ENCODE results near the gene MACF1. TPM values are rescaled to one million over a fixed set of nuclear protein-coding genes. Genes with fewer than 3 reads are reported as not detected.
"Not testable (repeated sequence)": the region's sequence is repeated elsewhere in the genome, so short reads cannot be mapped to it uniquely, and the experiment has no call there.

The MACF1 gene
- polyA plus RNA-seq, 6 donors from 2014 or later: 9.1 to 96.3 (median 29.5) TPM

DNA sequence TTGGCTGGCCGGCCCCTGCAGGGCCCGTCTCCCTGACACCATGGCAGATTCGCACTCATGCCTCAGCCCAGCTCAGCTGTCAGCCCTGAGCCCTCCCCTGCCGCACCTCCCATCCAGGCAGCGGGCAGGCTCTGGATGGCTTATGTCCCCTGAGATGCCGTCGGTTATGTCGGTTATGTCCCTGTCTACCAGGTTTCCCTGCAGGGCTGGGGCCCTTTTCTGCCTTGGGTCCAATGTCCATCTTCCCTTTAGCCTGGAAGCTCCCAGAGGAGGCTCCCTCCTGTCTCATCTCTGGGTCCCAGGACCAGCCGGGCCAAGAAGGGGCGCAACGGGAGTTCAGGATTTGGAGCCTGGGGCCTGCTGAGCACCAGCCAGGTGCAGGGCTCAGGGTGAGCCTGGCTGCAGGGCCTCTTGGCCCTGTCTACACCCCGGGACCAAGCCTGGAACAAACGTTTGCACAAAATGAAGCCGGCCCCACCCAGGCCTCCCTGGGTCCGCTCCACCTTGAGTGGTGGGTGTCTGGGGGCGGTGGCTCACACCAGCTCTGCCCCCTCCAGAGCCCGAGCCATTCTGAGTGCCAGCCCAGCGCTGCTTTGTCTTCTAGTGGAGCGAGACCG is 306.2 kb downstream of the MACF1 start:
- not testable (repeated sequence) for DNase-seq; ATAC-seq (ENCODE audit: low read depth in 2 of 2); H3K36me3 Mint-ChIP-seq; H3K9me3 Mint-ChIP-seq; H3K27me3 Mint-ChIP-seq
- H3K4me1 Mint-ChIP-seq: peaks cover 11 to 41% (median 12%) of the 10 kb centered on the region in 3 donors
- H3K4me3 Mint-ChIP-seq: peak overlapping the region in 3 of 8 donors; percentile 23 to 29 (median 24)
- H3K27ac Mint-ChIP-seq: peak overlapping the region in 1 of 6 donors; percentile 6

- not testable (repeated sequence) for H3K9me3 Mint-ChIP-seq; ATAC-seq (ENCODE audit: low read depth in 2 of 2); H3K4me3 Mint-ChIP-seq; H3K27me3 Mint-ChIP-seq; H3K27ac Mint-ChIP-seq; H3K36me3 Mint-ChIP-seq; DNase-seq
- H3K4me1 Mint-ChIP-seq: peaks cover 11 to 36% (median 12%) of the 10 kb centered on the region in 3 donors
These were observed 307.0 kb downstream of the MACF1 start for GRCh38 chr1:39511477-39511876.

DNA sequence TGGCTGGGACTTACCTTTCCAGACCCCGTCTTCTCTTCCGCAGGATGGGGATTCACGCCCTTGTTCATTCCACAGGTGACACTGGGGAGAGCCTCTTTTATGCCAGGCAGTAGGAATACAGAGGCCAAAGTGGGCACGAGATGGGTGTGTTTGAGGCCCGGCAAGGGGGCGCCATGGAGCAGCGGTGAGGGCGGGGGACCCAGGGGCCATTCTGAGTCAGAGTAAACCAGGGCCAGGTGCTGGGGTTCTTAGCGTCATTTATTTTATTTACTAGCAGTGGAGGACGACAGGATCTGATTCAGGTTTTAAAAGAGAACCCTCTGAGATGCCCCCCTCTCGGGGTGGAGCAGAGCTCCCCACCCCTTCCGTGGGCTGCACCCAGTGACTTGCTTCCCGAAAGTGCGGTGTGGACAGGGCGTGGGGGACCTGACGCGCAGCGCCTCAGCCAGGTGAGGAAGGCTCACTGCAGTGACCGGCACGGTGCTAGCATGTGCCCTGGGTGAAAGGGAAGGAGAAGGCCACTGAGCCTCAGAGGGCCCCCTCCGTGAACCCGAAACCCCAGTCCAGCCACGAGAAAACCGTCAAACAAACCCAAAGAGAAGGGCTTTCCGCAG is 307.8 kb downstream of the MACF1 start:
- H3K9me3 Mint-ChIP-seq, H3K27ac Mint-ChIP-seq, DNase-seq, H3K4me3 Mint-ChIP-seq, H3K36me3 Mint-ChIP-seq, H3K27me3 Mint-ChIP-seq: not testable (repeated sequence)
- ATAC-seq (ENCODE audit: low read depth in 2 of 2): peak; percentile 53 to 55
- H3K4me1 Mint-ChIP-seq: peaks cover 11 to 33% (median 12%) of the 10 kb centered on the region in 3 donors

- not testable (repeated sequence) for H3K9me3 Mint-ChIP-seq, DNase-seq
- peak; percentile 53 to 56 for ATAC-seq (ENCODE audit: low read depth in 2 of 2)
These were observed 310.2 kb downstream of the MACF1 start for GRCh38 chr1:39514710-39515124.

GRCh38 chr1:39515131-39516086 is 310.9 kb downstream of the MACF1 start:
- H3K27me3 Mint-ChIP-seq, DNase-seq, H3K4me1 Mint-ChIP-seq, H3K9me3 Mint-ChIP-seq, H3K36me3 Mint-ChIP-seq: not testable (repeated sequence)
- Mint-ChIP-seq H3K4me3 (peak overlapping the region in 7 of 8 donors; percentile 42 to 79 (median 68)), H3K27ac (peak overlapping the region in 1 of 6 donors; percentile 54)
- peak; percentile 51 to 60 for ATAC-seq (ENCODE audit: low read depth in 2 of 2)

More at GRCh38 chr1:39514710-39515124, 310.2 kb downstream of the MACF1 start:
- H3K27me3 Mint-ChIP-seq, H3K27ac Mint-ChIP-seq, H3K4me3 Mint-ChIP-seq, H3K36me3 Mint-ChIP-seq: not testable (repeated sequence)
- peaks cover 4 to 12% (median 6%) of the 10 kb centered on the region in 3 donors for H3K4me1 Mint-ChIP-seq

GRCh38 chr1:39516841-39517240 is 312.3 kb downstream of the MACF1 start:
- ATAC-seq (ENCODE audit: low read depth in 2 of 2); DNase-seq; H3K27me3 Mint-ChIP-seq; H3K9me3 Mint-ChIP-seq; H3K27ac Mint-ChIP-seq; H3K36me3 Mint-ChIP-seq; H3K4me1 Mint-ChIP-seq: not testable (repeated sequence)
- H3K4me3 Mint-ChIP-seq: peak overlapping the region in 3 of 8 donors; percentile 54 to 74 (median 65)

DNA sequence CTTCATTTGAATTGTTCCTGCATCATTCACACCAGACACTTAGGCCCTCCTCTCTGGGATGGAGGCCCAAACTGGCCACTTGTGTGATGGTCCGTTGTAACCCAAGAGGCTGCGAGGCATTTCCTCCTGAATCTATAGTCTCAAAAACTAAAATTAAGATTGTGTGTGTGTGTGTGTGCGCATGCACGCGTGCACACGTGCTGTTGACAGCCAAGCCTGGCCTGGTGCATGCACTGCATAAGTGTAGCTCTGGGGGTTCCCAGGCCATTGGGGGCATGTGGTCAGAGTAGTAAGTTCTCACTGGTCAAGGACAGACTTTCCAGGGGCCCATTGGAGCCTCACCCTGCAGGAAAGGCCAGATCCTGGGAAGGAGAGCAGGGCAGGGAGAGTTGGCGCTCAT is 313.4 kb downstream of the MACF1 start:
- H3K4me1 Mint-ChIP-seq; H3K27me3 Mint-ChIP-seq; H3K36me3 Mint-ChIP-seq; H3K27ac Mint-ChIP-seq; ATAC-seq (ENCODE audit: low read depth in 2 of 2); H3K4me3 Mint-ChIP-seq; H3K9me3 Mint-ChIP-seq; DNase-seq: not testable (repeated sequence)

GRCh38 chr1:39519376-39519775 is 314.9 kb downstream of the MACF1 start:
- H3K27me3 Mint-ChIP-seq; H3K9me3 Mint-ChIP-seq; DNase-seq; H3K4me3 Mint-ChIP-seq; H3K27ac Mint-ChIP-seq; H3K36me3 Mint-ChIP-seq; ATAC-seq (ENCODE audit: low read depth in 2 of 2): not testable (repeated sequence)
- H3K4me1 Mint-ChIP-seq: peaks cover 5 to 16% (median 9%) of the 10 kb centered on the region in 3 donors

DNA sequence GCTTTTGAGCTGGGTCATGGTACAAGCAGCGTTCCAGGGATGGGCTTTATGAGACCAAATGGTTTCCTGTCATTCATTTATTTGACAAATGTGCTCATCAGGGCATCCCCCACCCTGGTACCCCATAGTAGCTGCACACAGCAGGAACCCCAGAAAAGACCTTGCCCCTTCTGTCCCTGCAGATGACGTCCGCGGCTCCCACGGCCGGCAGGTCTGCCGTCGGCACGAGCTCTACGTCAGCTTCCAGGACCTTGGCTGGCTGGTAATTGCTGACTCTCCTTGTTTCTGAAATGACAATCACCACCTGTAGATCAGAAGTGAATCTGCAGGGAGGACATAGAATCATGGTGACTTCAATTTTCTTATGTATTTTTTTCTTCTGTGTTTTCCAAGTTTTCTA is 317.7 kb downstream of the MACF1 start:
- H3K36me3 Mint-ChIP-seq; ATAC-seq (ENCODE audit: low read depth in 2 of 2); H3K27me3 Mint-ChIP-seq; DNase-seq; H3K4me3 Mint-ChIP-seq; H3K9me3 Mint-ChIP-seq: not testable (repeated sequence)
- peaks cover 22 to 37% (median 23%) of the 10 kb centered on the region in 3 donors for H3K4me1 Mint-ChIP-seq
- H3K27ac Mint-ChIP-seq: peak overlapping the region in 1 of 6 donors; percentile 67

GRCh38 chr1:39522661-39523567 is 318.4 kb downstream of the MACF1 start:
- Mint-ChIP-seq H3K27ac (peak overlapping the region in 2 of 6 donors; percentile 67 to 86), H3K27me3 (no peaks in the 10 kb centered on the region), H3K9me3 (no peaks in the 10 kb centered on the region), H3K36me3 (no peaks in the 10 kb centered on the region), H3K4me1 (peaks cover 22 to 37% (median 23%) of the 10 kb centered on the region in 3 donors), H3K4me3 (no peak overlapping the region)
- ATAC-seq (ENCODE audit: low read depth in 2 of 2) (no peak), DNase-seq (no peak)

DNA sequence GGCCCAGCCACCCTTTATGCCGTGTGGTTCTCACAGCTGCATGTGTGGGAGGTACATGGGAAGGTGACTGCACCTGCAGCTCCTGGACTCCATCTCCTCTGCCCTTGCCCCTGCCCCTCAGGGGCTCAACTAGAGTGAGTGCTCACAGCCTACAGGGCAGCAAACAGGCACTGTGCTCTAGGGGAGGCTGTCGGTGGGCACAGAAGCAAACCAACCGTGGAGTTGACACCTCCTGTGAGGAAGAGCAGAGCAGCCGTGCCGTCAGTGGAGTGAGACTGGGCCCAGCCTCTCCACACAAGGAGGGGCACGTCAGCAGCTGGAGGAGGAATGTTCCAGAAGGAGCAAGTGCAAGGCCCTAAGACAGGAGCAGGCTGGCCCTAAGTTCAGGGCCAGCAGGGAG is 319.7 kb downstream of the MACF1 start:
- DNase-seq (no peak), ATAC-seq (ENCODE audit: low read depth in 2 of 2) (no peak)
- peak overlapping the region in 3 of 6 donors; percentile 50 to 67 (median 54) for H3K27ac Mint-ChIP-seq
- no peaks in the 10 kb centered on the region for H3K36me3 Mint-ChIP-seq
- H3K4me3 Mint-ChIP-seq: peak overlapping the region in 5 of 8 donors; percentile 2 to 82 (median 33)
- H3K4me1 Mint-ChIP-seq: peaks cover 22 to 37% (median 23%) of the 10 kb centered on the region in 3 donors
- no peaks in the 10 kb centered on the region for H3K27me3 Mint-ChIP-seq
- H3K9me3 Mint-ChIP-seq: no peaks in the 10 kb centered on the region

- Mint-ChIP-seq H3K27ac (peak overlapping the region in 4 of 6 donors; percentile 50 to 91 (median 72)), H3K4me3 (peak overlapping the region in 6 of 8 donors; percentile 16 to 82 (median 46)), H3K36me3 (no peaks in the 10 kb centered on the region), H3K9me3 (no peaks in the 10 kb centered on the region), H3K4me1 (peaks cover 22 to 37% (median 23%) of the 10 kb centered on the region in 3 donors), H3K27me3 (no peaks in the 10 kb centered on the region)
- ATAC-seq (ENCODE audit: low read depth in 2 of 2) (no peak), DNase-seq (no peak)
These were observed 320.3 kb downstream of the MACF1 start for GRCh38 chr1:39524591-39525365.
